Measurements from ENCODE around the gene PMFBP1.

DNA sequence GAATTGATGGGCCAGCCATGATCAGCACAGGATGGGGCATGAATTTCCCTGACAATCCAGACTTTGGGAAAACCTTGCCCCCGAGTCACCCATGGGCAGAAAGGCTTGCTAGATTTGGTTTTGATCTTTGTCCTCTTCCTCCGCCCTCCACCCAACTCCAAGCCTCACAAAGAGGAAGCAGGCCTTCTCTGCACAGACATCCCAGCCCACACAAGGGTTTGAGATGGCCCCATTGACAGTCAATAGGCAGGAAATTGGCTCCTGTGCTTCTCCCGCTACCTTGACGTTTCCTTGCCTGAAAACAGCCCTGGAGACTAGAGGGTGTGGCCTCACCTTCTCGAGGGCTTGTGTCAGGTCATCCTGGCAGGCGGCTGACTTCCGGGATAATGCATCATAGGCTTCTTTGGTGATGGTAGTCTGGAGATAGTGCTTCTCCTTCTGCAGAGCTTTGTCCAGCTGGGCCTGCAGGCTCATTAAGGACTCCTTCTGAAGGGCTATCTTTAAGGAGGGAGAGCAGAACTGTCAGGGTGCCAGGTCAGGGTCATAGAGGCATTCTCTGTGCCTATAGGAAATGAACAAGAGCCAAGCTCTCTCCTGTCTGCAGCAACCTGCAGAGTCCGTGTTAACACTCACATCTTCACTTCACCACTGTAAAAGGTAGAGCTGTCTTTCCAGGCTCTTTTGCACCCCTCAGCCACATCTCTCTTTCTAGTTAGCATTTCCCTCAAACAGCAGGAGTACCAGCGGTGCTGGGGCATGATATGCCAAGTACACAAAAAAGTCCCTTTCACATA, 46.1 kb downstream of the PMFBP1 start:
- TF ChIP-seq, protein P1, sequence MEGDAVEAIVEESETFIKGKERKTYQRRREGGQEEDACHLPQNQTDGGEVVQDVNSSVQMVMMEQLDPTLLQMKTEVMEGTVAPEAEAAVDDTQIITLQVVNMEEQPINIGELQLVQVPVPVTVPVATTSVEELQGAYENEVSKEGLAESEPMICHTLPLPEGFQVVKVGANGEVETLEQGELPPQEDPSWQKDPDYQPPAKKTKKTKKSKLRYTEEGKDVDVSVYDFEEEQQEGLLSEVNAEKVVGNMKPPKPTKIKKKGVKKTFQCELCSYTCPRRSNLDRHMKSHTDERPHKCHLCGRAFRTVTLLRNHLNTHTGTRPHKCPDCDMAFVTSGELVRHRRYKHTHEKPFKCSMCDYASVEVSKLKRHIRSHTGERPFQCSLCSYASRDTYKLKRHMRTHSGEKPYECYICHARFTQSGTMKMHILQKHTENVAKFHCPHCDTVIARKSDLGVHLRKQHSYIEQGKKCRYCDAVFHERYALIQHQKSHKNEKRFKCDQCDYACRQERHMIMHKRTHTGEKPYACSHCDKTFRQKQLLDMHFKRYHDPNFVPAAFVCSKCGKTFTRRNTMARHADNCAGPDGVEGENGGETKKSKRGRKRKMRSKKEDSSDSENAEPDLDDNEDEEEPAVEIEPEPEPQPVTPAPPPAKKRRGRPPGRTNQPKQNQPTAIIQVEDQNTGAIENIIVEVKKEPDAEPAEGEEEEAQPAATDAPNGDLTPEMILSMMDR (optimal IDR thresholded peaks at IDR 0.05 in 1 of 3, IDR thresholded peaks at IDR 0.05 in 1 of 3, conservative IDR thresholded peaks at IDR 0.05 in 1 of 3; ENCODE audit: extremely low read depth in 1 of 3, insufficient read depth in 2 of 3, low read length in 3 of 3) = no peak
- TF ChIP-seq EZH2 (IDR thresholded peaks at IDR 0.05; ENCODE audit: low read length) = no peak

Data from keratinocyte (primary cell).